ENCODE data around the gene LRRK2.
"Not testable (repeated sequence)": the region's sequence is repeated elsewhere in the genome, so short reads cannot be mapped to it uniquely, and the experiment has no call there.

LRRK2 gene

DNA sequence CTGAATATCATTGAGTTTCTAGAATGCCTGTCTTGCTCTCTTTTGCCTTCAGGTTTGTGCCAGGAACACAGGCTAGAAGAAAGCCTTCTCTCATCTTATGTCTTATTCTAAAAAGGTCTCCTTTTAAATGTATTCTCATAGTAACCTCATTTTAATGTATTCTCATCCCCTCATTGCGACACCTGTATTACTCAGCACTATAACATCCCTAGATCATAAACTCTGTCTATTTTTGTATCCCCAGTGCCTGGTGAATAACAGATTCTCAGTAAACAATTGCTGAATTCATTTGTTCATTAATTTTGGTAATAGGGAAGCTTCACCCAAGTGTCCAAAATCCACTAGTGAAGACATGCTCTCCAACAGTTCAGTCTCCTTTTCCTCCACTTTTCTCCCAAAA, 8.8 kb upstream of the LRRK2 start:
- no peak for DNase-seq

DNA sequence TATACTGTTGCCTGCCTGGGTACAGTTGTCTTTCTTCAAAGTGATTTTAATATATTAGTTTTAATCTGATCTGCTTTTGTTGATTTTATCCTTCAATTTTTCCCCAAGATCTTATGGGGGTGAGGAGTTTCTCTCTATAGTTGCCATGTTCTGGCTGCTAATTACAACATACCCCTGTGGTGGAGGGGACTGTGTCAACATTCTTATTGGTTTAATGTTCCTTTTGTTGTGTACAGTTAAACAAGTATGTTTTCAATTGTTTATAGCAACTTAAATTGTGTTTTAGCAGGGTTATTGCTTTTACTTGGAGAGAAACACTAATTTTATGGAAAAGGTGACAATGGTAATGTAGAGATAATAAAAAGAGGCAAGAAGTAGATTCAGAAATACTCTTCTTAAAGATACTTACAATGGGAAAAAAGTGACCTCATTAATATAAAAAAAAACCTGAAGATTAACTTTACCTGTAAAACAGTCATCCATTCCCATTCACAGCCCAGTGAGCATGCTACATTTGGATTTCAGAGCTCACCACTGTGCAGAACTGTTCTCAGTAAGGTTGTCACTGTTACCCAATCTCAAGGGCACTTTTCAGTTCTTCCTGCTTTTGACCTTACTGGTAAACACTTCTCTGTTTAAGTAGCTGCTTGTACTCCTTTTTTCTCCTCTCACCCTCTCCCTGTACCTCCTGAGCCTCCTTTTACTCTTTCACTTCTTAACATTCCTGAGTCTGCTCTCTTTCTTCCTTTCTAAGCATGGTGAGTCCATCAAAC, 8.1 kb upstream of the LRRK2 start:
- DNase-seq, result no peak

DNA sequence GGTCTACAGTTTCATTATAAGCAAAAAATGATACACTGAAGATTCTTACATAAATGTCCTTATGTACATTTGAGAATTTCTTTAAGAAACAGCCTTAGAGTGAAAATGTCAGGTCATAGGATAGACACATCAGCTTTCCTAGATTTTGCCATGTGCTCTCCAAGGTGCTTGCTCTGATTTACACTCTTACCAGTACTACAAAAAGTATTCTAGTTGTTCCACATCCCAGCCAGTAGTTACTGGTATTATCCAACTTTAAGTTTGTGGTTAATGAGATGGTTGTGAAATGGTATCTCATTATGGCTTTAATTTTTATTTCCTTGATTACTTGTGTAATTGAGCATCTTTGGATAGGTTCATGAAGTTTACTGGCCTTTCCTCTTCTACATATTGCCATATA, 5.0 kb upstream of the LRRK2 start:
- DNase-seq, result no peak

DNA sequence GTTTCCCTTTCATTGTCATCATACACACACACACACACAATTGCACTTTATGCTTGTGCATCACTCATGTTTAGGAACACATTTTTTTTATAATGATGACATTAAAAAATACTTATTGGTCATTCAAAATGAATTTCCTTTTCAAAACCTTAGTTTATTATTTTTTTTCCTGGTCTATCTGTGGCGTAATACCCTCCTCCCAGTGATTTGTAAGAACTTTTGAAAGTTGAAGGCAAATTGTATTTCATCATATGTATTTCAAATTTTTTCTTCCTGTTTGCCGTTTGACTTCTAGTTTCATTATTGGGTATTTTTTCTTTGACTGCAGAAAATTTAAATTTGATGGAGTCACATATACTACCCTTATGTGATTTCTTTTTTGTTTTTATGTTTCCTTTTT, 2.5 kb upstream of the LRRK2 start:
- DNase-seq, result no peak

DNA sequence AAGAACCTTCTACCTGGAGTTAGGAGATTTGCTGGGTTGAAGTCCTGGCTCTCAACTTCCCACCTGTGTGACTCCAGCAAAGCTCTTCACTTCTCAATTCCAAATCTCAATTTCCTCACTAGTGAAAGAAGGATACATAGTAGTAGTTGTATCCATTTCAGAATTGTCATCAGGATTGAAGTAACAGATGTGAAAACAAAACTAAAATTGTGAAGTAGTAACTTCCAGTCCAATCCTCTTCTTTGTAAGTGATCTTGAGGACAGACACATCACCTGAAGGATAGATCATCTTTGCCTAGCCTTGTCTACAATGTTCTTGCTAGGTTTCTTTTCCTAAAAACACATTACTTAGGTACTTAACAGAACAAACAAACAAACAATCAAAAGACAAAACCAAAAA, 1.2 kb upstream of the LRRK2 start:
- DNase-seq, result no peak

DNA sequence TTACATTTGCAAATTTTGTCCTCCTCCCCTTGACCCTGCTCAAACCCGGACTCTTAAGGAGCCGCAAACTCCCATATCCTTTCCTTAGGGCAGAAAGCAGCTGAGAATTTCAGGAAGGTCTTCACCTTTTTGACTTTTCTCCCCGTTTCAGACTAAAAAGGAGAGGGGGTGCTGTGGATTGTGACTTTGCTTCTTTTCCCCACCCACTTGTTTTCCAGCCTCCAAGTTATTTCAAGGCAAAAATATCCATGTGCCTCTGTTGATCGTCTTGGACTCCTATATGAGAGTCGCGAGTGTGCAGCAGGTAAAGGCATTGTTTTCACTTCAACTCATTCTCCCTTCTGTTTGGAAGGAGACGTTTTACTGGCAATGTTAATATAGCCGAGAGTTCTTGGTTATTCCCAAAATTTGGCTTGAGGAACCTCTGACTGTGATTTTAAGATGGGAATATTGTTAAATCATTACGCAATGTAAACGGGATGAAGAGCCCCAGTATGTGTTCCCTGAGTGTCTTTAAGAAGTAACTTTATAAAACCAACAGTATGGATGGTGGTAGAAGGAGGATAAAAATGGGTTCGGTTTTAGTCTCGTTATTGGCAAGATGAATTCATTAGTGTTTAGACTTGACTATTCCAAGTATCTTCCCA, 663 bp downstream of the LRRK2 start:
- DNase-seq, result no peak

DNA sequence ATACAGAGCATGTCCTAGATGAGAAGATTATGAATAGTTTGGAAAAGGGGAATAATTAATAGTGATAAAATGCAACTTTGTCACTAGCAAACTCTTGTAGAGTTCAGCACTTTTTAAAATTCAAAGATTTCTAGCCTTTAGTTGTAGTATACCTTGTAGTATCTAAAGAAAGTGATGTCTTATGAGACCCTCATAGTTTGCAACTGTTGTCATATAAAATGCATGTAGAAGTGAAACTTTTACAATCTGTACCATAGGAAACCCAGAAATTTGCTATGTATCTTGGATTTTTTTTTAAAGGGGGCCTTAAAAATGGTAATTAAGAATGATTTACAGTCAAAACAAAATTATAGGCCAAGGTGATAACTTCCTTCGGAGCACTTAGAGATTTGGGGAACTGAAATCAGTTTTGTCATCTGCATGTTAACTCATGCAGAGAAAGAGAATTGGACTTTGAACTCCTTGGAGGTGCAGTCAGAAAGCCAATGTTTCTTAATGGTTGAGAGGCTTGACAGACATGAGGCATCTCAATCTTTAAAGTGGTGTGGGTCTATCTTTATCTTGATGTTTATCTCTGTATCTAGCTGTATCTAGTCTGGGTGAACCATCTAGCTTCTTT, 1.3 kb downstream of the LRRK2 start:
- no peak for DNase-seq

DNA sequence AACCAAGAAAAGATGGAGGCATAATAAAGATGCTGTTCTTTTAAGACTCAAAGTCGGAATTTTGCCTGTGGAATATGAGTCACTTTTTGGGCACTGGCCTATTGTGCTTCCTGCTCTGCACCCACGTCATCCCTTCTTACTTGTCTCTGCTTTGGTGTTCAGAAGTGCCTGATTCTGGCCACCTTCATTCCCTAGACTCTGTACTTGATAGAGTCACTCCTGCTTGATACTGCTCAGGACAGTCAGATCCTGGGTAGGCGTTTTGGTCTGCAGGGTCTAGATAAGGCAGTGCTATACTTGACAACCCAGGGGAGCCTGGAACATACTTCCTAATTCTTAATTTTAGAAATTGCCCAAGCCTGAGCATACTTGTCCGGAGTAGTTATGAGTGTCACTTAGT, 1.9 kb downstream of the LRRK2 start:
- DNase-seq, result peak in 1 of 2 donors; percentile 35

DNA sequence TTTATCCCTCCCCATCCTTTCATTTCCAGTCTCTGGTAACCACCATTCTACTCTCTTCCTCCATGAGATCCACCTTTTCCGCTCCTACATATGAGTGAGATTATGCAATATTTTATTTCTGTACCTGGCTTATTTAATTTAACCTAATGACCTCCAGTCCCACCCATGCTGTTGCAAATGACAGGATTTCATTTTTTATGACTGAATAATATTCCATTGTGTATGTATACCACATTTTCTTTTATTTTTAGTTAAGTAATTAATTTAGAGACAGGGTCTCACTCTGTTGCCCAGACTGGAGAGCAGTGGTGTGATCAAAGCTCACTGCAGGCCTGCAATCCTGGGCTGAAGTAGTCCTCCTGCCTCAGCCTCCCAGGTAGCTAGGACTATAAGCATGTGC, 2.6 kb downstream of the LRRK2 start:
- no peak for DNase-seq

DNA sequence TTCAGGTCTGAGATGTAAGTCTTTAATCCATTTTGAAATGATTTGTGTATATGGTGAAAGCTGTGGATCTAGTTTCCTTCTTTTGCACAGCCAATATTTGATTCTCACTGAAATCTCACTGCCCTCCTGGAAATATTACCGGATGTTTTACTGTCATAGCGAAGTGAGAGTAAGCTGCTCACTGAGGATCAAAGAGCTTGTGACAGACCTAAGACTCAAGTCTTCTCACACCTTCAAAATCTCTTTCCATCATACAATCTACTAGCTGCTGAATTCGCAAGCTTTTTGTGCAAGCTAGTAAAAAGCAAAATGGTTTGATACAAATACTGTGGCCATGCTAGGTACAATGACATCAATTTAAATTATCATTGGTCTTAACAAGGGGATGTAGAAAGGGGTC, 3.9 kb downstream of the LRRK2 start:
- DNase-seq, result no peak

DNA sequence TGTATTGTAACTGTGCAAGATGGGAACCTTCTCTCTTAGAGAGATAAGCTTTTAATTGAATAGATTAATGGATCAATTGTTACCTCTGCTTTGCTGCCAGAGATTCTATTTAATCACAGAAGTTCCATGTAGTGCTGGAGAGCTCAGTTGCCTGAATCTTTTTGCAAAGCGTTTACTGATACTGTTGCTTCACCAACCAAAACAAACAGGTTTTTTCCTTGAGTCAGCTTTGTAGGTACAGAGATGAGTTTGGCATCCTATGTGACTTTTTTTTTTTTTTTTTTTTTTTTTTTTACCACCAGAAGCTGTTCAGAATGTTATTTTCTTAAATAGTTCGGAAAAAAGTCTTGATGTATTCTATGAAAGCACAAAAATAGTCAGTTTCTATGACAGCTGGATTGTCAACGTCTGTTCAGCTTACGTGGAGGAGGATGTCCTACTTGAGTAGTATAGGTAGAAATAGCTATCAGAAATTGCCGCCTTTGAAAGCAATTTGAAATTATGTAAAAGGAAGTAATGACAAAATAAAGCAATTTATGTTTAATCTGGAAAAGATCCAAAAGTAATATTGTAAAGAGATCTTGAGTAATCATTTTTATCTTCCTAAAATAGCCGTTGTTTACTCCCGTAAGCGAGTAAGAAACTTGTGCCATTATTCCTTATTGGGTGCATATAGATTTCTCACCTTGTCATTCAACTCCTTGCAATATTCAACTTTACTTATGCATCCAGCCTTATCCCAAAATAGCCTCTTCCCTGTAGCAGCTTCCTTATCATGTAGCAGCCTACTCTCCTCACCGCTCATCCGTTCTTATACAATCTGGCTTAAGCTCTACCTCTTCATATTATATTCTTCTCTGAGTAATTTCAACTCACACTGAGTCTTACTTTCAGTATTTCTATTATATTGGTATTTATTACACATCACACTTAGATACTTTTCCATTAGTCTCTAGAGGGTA, 5.2 kb downstream of the LRRK2 start:
- no peak for DNase-seq

DNA sequence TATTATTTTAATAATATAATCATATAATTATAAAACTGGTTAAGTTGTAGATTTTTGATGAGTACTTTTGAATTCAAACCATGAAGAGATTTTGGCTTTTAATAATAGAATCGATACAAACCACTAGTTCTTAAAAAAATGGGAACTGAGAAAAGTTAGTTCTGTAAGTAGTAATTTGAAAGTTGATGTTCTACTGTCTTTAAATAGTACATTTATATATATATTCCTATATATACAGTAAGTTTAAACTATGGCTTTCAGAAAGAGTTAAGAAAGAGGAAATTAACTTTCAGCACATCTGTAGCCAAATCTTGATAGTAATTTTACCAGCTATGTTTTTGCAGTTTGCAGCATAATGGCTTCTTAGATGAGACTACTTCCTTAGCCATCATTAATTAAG, 7.8 kb downstream of the LRRK2 start:
- DNase-seq, result no peak

DNA sequence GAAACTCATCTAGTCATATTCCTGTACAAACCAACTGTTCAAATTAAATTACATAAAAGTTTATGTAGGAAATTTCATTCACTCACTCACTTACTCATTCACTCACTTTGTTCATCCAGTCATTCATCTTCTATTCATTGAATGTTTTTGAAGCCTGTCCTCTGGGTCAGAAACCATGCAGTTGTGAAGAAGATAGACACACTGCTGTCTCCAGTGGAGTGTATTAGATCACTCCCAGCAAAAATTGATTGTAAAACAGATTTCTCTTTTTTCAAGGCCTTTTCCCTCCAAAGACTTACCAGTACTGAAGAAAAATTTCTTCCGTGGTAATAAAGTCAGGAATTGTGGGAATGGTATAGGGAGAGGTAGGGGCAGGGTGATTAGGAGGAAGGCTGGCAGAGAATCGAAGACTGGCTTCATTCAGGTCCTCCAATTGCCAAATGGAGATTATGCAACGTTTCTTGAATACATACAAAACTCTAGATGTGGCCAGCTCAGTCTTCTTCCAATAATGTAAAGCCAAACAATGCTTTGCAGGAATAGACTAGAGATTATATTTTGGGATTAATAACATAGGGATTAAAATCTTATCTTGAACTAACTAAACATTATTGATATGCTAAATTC, 9.1 kb downstream of the LRRK2 start:
- no peak for DNase-seq

DNA sequence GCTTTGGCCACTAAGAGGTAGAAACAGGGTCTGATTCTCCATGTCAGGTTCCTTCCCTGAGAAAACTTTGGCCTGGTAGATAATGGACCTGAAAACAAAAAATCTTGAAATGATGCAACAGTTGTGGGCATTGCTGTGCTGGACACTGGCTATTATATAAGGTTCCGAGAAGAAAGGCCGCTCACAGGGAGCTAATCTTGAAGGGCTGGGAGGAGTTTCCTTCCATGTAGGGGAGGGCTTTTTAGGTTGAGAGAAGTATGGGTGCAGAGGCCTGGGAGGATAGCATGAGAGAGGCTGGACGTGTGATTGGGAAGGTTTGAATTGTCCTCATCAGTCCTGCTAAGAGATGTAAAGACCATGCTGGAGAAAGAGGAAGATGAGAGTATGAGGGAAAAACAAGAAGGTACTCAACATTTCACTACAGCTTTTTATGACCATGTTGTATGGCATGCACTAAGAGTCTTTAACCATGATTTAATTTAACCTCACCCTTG, 11.6 kb downstream of the LRRK2 start:
- no peak for DNase-seq

DNA sequence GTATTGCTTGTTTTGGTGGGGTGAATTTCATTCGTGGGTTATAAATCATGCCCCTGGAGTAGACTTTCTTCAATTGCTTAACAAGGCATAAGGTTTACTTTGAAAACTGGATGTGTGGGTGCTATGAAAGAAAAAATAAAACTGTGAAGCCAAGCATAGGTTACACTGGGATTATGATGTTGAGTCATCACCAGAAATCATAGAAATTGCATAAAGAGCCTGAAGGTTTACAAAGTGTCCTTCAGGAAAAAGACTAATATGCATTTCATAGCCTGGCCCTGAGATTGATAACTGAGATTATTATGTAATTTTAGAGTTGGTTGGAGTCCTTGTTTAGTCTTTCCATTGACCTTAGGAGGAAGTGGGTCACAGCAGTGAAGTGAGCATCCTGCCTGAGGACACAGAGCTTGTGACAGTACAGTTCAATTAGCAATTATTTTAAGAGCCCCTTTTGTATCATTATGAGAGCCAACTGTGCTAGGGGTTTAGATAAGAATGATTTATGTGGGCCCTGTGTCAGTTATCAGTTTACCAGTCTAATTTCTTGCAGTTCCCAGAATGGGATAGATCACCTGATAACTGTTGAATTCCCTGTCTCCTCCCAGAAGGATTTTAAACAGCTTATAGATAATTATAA, 13.6 kb downstream of the LRRK2 start:
- no peak for DNase-seq

DNA sequence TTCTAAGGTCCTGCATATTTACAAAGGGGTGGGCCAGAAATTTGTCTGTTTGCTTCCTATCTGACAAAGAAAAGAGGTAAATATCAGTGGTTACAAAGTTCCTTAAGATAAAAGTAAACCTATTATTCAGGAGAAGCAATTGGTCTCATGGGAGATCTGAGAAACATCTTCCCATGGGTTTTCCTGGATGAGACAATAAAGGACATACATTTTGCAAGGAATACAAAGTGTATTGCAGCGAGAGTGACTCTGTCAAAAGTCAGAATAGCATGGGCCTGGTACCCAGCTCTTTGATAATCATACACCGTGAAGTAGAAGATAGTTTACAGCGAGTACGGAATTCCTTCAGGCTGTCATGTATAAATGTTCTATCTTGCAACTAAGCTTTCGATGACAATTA, 14.2 kb downstream of the LRRK2 start:
- DNase-seq, result no peak

DNA sequence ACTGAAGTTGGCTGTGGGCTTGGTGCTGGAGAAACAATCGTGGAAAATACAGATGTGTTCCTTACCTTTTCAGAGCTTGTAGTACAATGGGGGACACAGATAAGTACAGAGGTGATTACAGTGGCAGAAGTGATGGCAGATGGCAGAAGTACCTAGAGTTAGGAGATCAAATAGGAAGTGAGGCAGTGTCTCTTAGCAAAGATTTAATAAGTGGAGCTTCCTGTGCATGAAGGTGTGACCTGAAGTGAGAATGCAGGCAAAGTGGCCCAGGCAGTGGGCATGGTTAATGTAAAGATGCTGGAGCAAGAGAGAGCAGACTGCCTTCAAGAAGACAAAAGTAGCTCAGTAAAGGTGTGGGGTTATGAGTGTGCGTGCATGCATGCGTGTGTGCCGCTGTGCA, 16.0 kb downstream of the LRRK2 start:
- DNase-seq, result no peak

DNA sequence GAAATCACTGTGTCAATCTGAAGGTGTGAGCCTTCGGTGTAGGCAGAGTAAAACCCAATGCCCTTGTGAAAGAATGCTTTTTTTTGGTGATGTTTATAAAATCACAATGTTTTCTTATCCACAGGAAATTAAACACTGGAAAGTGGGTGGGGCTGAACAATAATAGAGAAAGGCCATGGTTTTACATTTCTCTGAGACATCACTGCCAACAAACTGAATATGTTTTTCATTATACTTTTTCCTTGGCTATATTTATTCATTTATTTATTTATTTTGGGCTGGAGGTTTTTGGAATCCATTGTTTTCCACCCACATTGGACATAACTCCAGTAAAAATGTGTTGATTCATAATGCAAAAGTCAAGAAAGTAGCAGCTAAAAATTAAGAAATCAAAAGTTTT, 16.9 kb downstream of the LRRK2 start:
- no peak for DNase-seq

DNA sequence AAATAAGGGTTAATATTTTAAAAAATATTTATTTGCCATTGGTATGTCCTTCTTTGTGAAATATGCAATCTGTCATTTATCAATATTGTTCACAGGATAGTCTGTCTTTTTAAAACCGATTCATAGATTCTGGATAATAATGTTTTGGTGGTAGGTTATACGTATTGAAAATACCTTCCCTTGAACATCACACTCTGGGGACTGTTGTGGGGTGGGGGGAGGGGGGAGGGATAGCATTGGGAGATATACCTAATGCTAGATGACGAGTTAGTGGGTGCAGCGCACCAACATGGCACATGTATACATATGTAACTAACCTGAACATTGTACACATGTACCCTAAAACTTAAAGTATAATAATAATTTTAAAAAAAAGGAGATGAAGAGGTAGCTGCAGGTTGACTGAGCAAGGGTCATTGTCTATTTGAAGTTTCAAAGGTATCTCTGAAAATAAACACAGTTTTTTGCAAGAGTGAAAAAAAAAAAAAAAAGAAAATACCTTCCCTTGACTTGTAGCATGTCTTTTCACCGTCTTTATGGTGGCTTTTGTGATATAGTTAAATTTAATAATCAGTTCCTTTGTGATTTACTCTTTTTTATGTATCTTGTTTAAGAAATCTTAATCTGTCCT, 19.8 kb downstream of the LRRK2 start:
- DNase-seq, result not testable (repeated sequence)

DNA sequence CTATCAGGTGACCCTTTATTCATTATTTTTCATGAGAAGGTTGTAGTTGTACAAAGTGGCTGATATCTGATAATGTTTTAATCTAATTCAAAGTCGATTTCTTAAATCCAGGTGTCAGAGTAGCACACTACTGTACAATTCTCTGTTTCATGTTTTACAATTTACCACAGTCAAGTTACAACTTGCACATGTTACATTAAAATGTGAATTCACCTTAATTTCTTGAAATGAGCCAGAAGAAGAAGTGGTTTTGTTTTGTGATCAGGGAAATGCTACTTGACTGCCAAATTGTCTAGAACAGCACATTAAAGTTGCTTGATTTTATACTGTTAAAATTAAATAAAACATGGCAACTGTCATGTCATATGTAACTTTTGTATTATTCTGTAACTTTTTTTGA, 23.2 kb downstream of the LRRK2 start:
- no peak for DNase-seq

DNA sequence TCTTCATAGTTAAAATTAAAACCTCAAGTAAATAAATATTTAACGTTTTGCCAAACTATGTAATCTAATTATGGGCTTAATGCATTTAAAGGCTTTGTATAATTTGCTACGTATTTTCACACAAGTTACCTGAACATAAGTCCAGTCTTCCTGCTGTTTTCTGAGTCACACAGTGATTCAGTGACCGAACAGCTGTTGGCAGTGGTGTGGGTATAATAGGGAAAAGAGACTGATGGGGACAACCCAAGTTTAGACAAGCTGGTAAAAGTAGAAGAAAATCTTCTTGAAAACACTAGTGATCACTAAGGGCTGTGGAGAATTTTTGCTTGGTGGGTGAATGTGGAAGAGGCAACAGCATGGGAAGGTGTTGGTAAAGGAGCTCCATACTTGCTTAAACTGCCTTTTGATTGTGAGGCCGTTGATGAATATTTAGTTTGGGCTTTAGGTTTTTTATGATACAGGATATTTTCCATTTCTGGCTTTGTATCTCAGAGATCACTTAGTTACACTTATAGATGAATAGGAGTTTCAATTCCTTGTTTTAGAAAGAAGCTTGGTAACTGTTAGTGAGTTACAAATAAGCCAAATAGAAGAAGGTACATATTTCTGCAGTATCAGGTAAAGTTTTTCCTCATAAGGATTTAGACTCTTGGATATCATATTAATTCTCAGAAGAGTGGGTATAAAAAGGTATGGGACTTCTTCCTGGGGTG, 23.9 kb downstream of the LRRK2 start:
- DNase-seq, result no peak
